Lung (tissue), 12 donors: ENCODE results near the gene SHISA5. TPM values are rescaled to one million over a fixed set of nuclear protein-coding genes. Genes with fewer than 3 reads are reported as not detected.

Experiments used
- ATAC-seq: fragments of 200-7000 bp; cut with Tn5 transposase; one replicate; pipeline ENCODE4 v1.9.1; 2020; ENCODE audit warnings: moderate number of reproducible peaks; ENCODE audit not compliant: insufficient read depth, low FRiP score
- DNase-seq, 3 donors: peaks; one replicate each; pipeline ENCODE4 v3.0.0-alpha.2; 2013 to 2017
- H3K27ac ChIP-seq, 2 donors: one replicate each; pipeline ENCODE4 v1.5.1; 2013; ENCODE audit warnings: mild to moderate bottlenecking in 2 of 2, moderate library complexity in 2 of 2, control low read depth in 1 of 2, inconsistent platforms in 1 of 2, low read depth in 1 of 2, low read length in 1 of 2
- H3K27me3 ChIP-seq, 3 donors: one replicate each; pipeline ENCODE4 v1.5.1; 2013; ENCODE audit warnings: low read length in 2 of 3; ENCODE audit not compliant: control insufficient read depth in 3 of 3, insufficient read depth in 3 of 3
- H3K36me3 ChIP-seq, 4 donors: one replicate each; pipeline ENCODE4 v1.5.1; 2013; ENCODE audit warnings: low read length in 4 of 4, mild to moderate bottlenecking in 1 of 4, moderate library complexity in 1 of 4; ENCODE audit not compliant: control insufficient read depth in 4 of 4, insufficient read depth in 4 of 4
- H3K4me1 ChIP-seq, 5 donors: one replicate each; pipeline ENCODE4 v1.5.1; 2013; ENCODE audit warnings: low read length in 5 of 5, mild to moderate bottlenecking in 2 of 5, moderate library complexity in 1 of 5; ENCODE audit not compliant: control insufficient read depth in 5 of 5, insufficient read depth in 5 of 5
- H3K4me3 ChIP-seq: one replicate; pipeline ENCODE4 v1.5.1; 2013; ENCODE audit warnings: mild to moderate bottlenecking, control low read depth, moderate library complexity
- H3K9ac ChIP-seq, 2 donors: one replicate each; pipeline ENCODE4 v1.5.1; 2013; ENCODE audit warnings: low read length in 2 of 2, control low read depth in 1 of 2; ENCODE audit not compliant: insufficient read depth in 1 of 2
- H3K9me3 ChIP-seq, 4 donors: one replicate each; pipeline ENCODE4 v1.5.1; 2013; ENCODE audit warnings: low read length in 3 of 4, mild to moderate bottlenecking in 1 of 4, moderate library complexity in 1 of 4; ENCODE audit not compliant: control insufficient read depth in 4 of 4, insufficient read depth in 3 of 4
- whole genome bisulfite sequencing, 2 donors: extraction: QIAGEN DNeasy Blood & Tissue Kit; methylation state at CpG; one replicate each; pipeline ENCODE4 v1.1.7; 2013; 5-methylcytosine and 5-hydroxymethylcytosine counted together
- polyA plus RNA-seq, 2 donors: library from polyadenylated mRNA; stranded (reverse); fragments of 200-250 nt; gene quantifications; one replicate each; pipeline ENCODE4 v1.2.1, GENCODE V29; 2013
- total RNA-seq, 2 donors: library from RNA; depleted of rRNA in 1 of 2; stranded (reverse); fragments of >200 nt in 1 of 2; gene quantifications; one replicate each; pipeline ENCODE4 v1.2.1, GENCODE V29; 2014 to 2021
- TF ChIP-seq, protein P1 (sequence below): IDR thresholded peaks from 2 replicates; pipeline ENCODE4 v1.5.1; 2012; ENCODE audit warnings: mild to moderate bottlenecking; ENCODE audit errors: control extremely low read depth, extremely low read depth
- donor health status: control.
- donor health status: control.
- donor health status: Bipolar disorder and iron deficiency.
- donor health status: healthy.
- donor health status: DM: yes; HTN: yes; CAD: no.

Gene SHISA5
- total and polyA plus RNA-seq, 4 donors = 70.5 to 184 (median 131) TPM

DNA sequence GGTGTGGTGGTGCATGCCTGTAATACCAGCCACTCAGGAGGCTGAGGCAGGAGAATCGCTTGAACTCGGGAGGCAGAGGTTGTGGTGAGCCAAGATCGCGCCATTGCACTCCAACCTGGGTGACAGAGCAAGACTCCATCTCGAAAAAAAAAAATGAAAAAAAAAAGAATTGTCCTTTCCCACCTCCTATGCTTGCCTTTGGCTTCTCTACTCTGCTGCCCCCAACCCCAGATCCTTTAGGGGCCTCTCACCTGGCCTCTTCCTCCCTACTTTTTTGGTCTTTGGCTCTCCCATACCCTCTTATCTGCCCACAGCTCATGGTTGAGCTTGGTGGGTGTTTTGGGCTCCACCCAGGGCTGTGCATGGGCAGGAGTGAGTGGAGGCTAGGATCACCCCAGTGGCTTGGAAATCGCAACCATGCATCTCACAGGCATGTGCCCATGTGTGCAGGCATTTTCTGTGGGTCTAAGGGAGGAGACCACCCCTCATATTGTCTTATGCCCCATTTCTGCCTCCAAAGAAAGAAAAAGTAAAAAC lies 2.1 kb upstream of the SHISA5 start:
- ATAC-seq (no peak), DNase-seq (no peak)
- Histone ChIP-seq H3K4me3 (no peak overlapping the region), H3K9me3 (no peaks in the 10 kb centered on the region), H3K27ac (peak overlapping the region in 1 of 2 donors; percentile 6), H3K4me1 (peaks cover 0 to 17% (median 12%) of the 10 kb centered on the region in 5 donors), H3K27me3 (no peaks in the 10 kb centered on the region), H3K36me3 (no peaks in the 10 kb centered on the region), H3K9ac (no peak overlapping the region)
- 96% methylated on average over 6 of the region's 6 CpGs for WGBS, 2 donors
- TF ChIP-seq, protein P1, sequence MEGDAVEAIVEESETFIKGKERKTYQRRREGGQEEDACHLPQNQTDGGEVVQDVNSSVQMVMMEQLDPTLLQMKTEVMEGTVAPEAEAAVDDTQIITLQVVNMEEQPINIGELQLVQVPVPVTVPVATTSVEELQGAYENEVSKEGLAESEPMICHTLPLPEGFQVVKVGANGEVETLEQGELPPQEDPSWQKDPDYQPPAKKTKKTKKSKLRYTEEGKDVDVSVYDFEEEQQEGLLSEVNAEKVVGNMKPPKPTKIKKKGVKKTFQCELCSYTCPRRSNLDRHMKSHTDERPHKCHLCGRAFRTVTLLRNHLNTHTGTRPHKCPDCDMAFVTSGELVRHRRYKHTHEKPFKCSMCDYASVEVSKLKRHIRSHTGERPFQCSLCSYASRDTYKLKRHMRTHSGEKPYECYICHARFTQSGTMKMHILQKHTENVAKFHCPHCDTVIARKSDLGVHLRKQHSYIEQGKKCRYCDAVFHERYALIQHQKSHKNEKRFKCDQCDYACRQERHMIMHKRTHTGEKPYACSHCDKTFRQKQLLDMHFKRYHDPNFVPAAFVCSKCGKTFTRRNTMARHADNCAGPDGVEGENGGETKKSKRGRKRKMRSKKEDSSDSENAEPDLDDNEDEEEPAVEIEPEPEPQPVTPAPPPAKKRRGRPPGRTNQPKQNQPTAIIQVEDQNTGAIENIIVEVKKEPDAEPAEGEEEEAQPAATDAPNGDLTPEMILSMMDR = no peak

DNA sequence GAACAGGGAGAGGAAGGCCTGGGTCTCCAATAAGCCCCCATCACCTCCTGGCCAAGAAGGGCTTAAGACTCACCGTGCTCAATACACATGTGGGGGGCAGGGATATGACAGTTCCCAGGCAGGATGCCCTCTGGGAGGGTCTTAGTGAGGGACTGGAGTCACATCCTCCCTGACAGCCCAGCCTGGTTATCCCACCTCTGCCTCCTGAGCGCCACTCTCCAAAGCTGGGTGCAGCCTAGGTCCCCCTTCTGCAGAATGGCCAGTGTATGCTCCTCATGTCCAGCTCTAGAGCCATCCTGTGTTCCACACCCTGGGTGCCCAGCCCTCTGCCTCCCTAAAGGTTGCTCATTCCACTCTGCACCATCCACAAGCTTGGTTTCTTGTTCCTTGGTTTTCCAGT lies 1.2 kb upstream of the SHISA5 start:
- H3K9me3 ChIP-seq = no peaks in the 10 kb centered on the region
- TF ChIP-seq, protein P1 = no peak
- peak overlapping the region in 1 of 2 donors; percentile 97 for H3K27ac ChIP-seq
- peaks cover 0 to 17% (median 13%) of the 10 kb centered on the region in 5 donors for H3K4me1 ChIP-seq
- peaks cover 0 to 8% (median 0%) of the 10 kb centered on the region in 4 donors for H3K36me3 ChIP-seq
- ATAC-seq (no peak), DNase-seq (peak in 1 of 3 donors; percentile 5)
- H3K9ac ChIP-seq = no peak overlapping the region
- 82 to 96% methylated on average over 2 of the region's 2 CpGs for WGBS, 2 donors
- no peak overlapping the region for H3K4me3 ChIP-seq
- no peaks in the 10 kb centered on the region for H3K27me3 ChIP-seq

DNA sequence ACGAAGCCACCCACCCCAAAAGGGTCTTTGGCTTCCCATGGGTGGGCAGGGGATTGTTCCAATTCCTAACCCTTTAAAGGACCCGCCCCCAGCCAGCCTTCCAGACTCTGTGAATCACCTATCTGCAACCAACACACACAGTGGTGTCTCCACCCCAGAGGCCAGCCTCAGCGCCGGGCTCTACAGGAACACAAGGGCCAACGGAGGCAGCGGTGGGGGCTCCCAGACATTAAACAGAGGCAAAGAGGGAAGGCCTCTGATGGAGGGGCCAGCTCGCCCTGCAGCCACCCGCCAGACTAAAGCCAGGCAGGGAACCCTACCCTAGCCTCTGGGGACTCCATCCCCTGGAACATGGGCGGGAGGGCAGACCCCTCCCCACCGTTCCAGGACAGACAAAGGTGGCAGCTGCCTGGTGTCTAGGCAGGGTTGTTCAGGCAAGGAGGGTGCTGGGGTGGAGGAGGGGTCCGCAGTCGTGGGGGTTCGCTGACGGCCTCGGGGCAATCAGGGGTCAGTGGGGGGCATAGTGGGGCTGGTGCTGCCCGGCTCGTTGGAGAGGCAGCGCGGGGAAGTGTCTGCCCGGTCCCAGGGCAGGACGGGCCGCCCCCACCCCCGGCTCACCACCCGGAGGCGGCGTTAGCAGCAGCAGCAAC lies 448 bp downstream of the SHISA5 start:
- 10 to 16% methylated on average over 17 to 26 of the region's 26 CpGs for WGBS, 2 donors
- peak overlapping the region in 1 of 2 donors; percentile 82 for H3K9ac ChIP-seq
- ATAC-seq (no peak), DNase-seq (peak in 2 of 3 donors; percentile 21 to 25)
- H3K4me3 ChIP-seq = peak overlapping the region; percentile 70
- H3K9me3 ChIP-seq = no peaks in the 10 kb centered on the region
- H3K4me1 ChIP-seq = peaks cover 0 to 17% (median 13%) of the 10 kb centered on the region in 5 donors
- H3K36me3 ChIP-seq = peaks cover 0 to 11% (median 0%) of the 10 kb centered on the region in 4 donors
- TF ChIP-seq, protein P1 = no peak
- peak overlapping the region; percentile 83 to 97 for H3K27ac ChIP-seq
- H3K27me3 ChIP-seq = no peaks in the 10 kb centered on the region
